Fibroblast of lung (primary cell): Measurements from ENCODE around the gene COL19A1.

Experiments used
- CTCF ChIP-seq, 2 donors: IDR thresholded peaks in 1 of 2; conservative IDR thresholded peaks in 1 of 2; 1 replicate in 1 of 2; 2 replicates in 1 of 2; pipeline ENCODE4 v1.5.1; 2011 to 2012; ENCODE audit warnings: low read length in 2 of 2, control low read depth in 1 of 2, inconsistent platforms in 1 of 2, low read depth in 1 of 2, mild to moderate bottlenecking in 1 of 2
- EZH2 ChIP-seq: IDR thresholded peaks from 2 replicates; pipeline ENCODE4 v1.5.1; 2012; ENCODE audit warnings: low read length, control low read depth, mild to moderate bottlenecking; ENCODE audit errors: missing control alignments

GRCh38 chr6:70172252-70172651 lies 305.9 kb downstream of the COL19A1 start:
- TF ChIP-seq CTCF (conservative IDR thresholded peaks at IDR 0.05 in 1 of 2, IDR thresholded peaks at IDR 0.05 in 1 of 2; ENCODE audit: low read depth in 1 of 2, low read length in 2 of 2) (no peak), EZH2 (no peak)
